ENCODE results near the gene MKNK2.

DNA sequence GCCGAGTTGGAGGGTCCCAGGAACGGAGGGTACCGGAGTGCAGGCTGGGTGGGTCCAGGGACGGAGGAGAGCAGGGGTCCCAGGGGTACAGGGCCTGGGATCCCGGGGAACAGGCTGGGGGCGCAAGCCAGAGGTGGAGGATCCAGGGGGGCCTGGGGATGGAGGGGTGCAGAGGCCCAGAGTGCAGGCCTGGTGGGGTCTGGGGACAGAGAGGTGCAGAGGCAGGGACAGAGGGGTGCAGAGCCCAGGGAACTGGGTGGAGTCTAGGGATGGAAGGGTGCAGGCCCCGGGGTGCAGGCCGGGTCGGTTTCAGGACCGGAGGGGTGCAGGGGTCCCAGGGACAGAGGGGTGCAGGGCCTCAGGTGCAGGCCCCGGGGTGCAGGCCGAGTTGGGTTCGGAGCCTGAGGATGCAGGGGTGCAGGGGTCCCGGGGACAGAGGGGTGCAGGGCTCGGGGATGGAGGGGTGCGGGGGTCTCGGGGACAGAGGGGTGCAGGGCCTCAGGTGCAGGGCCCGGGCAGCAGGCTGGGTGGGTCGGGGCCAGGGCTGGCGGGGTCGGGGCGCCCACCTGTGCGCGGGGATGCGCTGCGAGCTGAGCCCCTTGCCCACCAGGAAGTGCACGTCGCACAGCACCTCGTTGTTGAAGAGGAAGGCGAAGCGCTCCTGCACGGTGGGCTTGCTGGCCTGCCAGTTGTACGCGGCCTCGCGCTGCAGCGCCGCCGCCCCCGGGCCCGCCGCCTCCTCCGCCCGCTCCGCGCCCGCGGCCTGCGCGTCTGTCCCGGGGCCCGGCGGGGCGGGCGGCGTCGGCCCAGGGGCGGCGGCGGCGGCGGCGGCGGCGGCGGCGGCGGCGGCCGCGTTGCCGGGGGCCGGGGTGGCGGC lies 36.1 kb downstream of the MKNK2 start:
- TF ChIP-seq, protein P1, sequence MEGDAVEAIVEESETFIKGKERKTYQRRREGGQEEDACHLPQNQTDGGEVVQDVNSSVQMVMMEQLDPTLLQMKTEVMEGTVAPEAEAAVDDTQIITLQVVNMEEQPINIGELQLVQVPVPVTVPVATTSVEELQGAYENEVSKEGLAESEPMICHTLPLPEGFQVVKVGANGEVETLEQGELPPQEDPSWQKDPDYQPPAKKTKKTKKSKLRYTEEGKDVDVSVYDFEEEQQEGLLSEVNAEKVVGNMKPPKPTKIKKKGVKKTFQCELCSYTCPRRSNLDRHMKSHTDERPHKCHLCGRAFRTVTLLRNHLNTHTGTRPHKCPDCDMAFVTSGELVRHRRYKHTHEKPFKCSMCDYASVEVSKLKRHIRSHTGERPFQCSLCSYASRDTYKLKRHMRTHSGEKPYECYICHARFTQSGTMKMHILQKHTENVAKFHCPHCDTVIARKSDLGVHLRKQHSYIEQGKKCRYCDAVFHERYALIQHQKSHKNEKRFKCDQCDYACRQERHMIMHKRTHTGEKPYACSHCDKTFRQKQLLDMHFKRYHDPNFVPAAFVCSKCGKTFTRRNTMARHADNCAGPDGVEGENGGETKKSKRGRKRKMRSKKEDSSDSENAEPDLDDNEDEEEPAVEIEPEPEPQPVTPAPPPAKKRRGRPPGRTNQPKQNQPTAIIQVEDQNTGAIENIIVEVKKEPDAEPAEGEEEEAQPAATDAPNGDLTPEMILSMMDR (IDR thresholded peaks at IDR 0.05), result no peak
- TF ChIP-seq POLR2A (IDR thresholded peaks at IDR 0.05; ENCODE audit: low read depth), result no peak
- TF ChIP-seq EP300 (IDR thresholded peaks at IDR 0.05), result no peak
- TF ChIP-seq POLR2AphosphoS5 (IDR thresholded peaks at IDR 0.05), result no peak
